Natural killer cell (primary cell): Measurements from ENCODE around the gene RGMA. TPM values are rescaled to one million over a fixed set of nuclear protein-coding genes. Genes with fewer than 3 reads are reported as not detected.

Experiments used
- ATAC-seq, 3 donors: fragments of 150-1000 bp in 2 of 3; fragments of 200-7000 bp in 1 of 3; cut with Tn5 transposase; 1 replicate in 1 of 3; 2 replicates in 2 of 3; pipeline ENCODE4 v1.10.0; 2021; ENCODE audit warnings: mild to moderate bottlenecking in 2 of 3, moderate library complexity in 2 of 3
- DNase-seq, 2 donors: peaks; one replicate each; pipeline versions ENCODE4 v3.0.0 to v3.0.0-alpha.2; 2013 to 2021; ENCODE audit warnings: mixed read lengths in 1 of 2
- H3K27ac ChIP-seq: one replicate; pipeline ENCODE4 v1.5.1; 2013; ENCODE audit warnings: mild to moderate bottlenecking, low read length
- H3K27me3 ChIP-seq: one replicate; pipeline ENCODE4 v1.6.1; 2013; ENCODE audit warnings: low read length; ENCODE audit not compliant: control insufficient read depth, insufficient read depth
- H3K36me3 ChIP-seq: one replicate; pipeline ENCODE4 v1.6.1; 2013; ENCODE audit warnings: low read length; ENCODE audit not compliant: control insufficient read depth, insufficient read depth
- H3K4me1 ChIP-seq: one replicate; pipeline ENCODE4 v1.6.1; 2013; ENCODE audit warnings: low read length; ENCODE audit not compliant: control insufficient read depth, insufficient read depth
- H3K4me3 ChIP-seq: one replicate; pipeline ENCODE4 v1.5.1; 2013; ENCODE audit warnings: low read length
- H3K9me3 ChIP-seq: one replicate; pipeline ENCODE4 v1.6.1; 2013; ENCODE audit warnings: low read length; ENCODE audit not compliant: control insufficient read depth, insufficient read depth
- H3K27ac Mint-ChIP-seq, 2 donors: one replicate each; pipeline ENCODE4 v1.8.0; 2022; ENCODE audit warnings: mild to moderate bottlenecking in 2 of 2, mixed read lengths in 2 of 2, moderate library complexity in 1 of 2
- H3K27me3 Mint-ChIP-seq, 2 donors: one replicate each; pipeline ENCODE4 v1.8.0; 2022; ENCODE audit warnings: low read depth in 2 of 2, mixed read lengths in 2 of 2
- H3K36me3 Mint-ChIP-seq: one replicate; pipeline ENCODE4 v1.8.0; 2022; ENCODE audit warnings: mixed read lengths
- H3K4me1 Mint-ChIP-seq, 2 donors: one replicate each; pipeline ENCODE4 v1.8.0; 2022; ENCODE audit warnings: mixed read lengths in 2 of 2
- H3K4me3 Mint-ChIP-seq: one replicate; pipeline ENCODE4 v1.8.0; 2022; ENCODE audit warnings: mild to moderate bottlenecking, moderate library complexity, mixed read lengths
- H3K9me3 Mint-ChIP-seq, 2 donors: one replicate each; pipeline ENCODE4 v1.8.0; 2022; ENCODE audit warnings: mixed read lengths in 2 of 2
- CTCF ChIP-seq: fragments of 200-600 bp; IDR thresholded peaks from one replicate; pipeline ENCODE4 v1.8.0; 2022; ENCODE audit warnings: antibody characterized with exemption
- WGBS: methylation state at CpG from one replicate; pipeline ENCODE4 v1.1.7; 2013; ENCODE audit warnings: missing lambda C conversion rate; ENCODE audit not compliant: insufficient coverage; 5-methylcytosine and 5-hydroxymethylcytosine counted together
- intact Hi-C: fragments of 100-400 bp; cut with micrococcal nuclease; formaldehyde crosslinking; loops from one replicate; pipeline ENCODE4 v1.14.2; 2022
- total RNA-seq, 4 donors: library from RNA; stranded (reverse); fragments of 120-200 nt in 1 of 4; gene quantifications; one replicate each; pipeline versions ENCODE4 v1.2.3 to v1.2.4, GENCODE V29; 2013 to 2022

The RGMA gene
- not detected for total RNA-seq
- total RNA-seq (2013): not detected

- H3K9me3 Mint-ChIP-seq: no peaks in the 10 kb centered on the region
- no peaks in the 10 kb centered on the region for H3K9me3 ChIP-seq
- ATAC-seq: peak in 2 of 3 donors; percentile 18 to 25
- peaks cover 20% of the 10 kb centered on the region for H3K4me1 ChIP-seq
- H3K4me1 Mint-ChIP-seq: peaks cover 13 to 15% of the 10 kb centered on the region in 2 donors
- peaks cover 44 to 48% of the 10 kb centered on the region in 2 donors for H3K27me3 Mint-ChIP-seq
- intact Hi-C loops: loop anchor here (5.0 kb wide), 1 partner anchor 63 kb away; no protein-coding TSS in a partner anchor
- 1% methylated on average over 80 of the region's 92 CpGs for WGBS
- DNase-seq: peak in 1 of 2 donors; percentile 11
- no peak within 1 kb of the TSS for H3K27ac Mint-ChIP-seq
- TF ChIP-seq CTCF: no peak
- peaks cover 7% of the 10 kb centered on the region for H3K36me3 Mint-ChIP-seq
- no peak within 1 kb of the TSS for H3K27ac ChIP-seq
- peak within 1 kb of the TSS; percentile 92 for H3K4me3 Mint-ChIP-seq
- peaks cover 43% of the 10 kb centered on the region for H3K27me3 ChIP-seq
- H3K4me3 ChIP-seq: no peak within 1 kb of the TSS
- H3K36me3 ChIP-seq: no peaks in the 10 kb centered on the region
Observed at GRCh38 chr15:93088981-93089726, at the start of gene RGMA. TSS of gene RGMA (minus strand) at chr15:93089211. CDS start at chr15:93088932, 279 bp downstream.

GRCh38 chr15:93136606-93137005 lies 47.6 kb upstream of the RGMA start:
- H3K36me3 ChIP-seq: no peaks in the 10 kb centered on the region
- Mint-ChIP-seq H3K36me3 (no peaks in the 10 kb centered on the region), H3K4me3 (no peak overlapping the region), H3K9me3 (no peaks in the 10 kb centered on the region), H3K27me3 (peaks cover 18 to 50% of the 10 kb centered on the region in 2 donors), H3K4me1 (peaks cover 17 to 21% of the 10 kb centered on the region in 2 donors), H3K27ac (no peak overlapping the region)
- intact Hi-C loops: no loop called here
- H3K4me3 ChIP-seq: no peak overlapping the region
- 92% methylated on average over 7 of the region's 7 CpGs for WGBS
- no peak for TF ChIP-seq CTCF
- H3K9me3 ChIP-seq: no peaks in the 10 kb centered on the region
- no peak for DNase-seq
- no peak for ATAC-seq
- peaks cover 14% of the 10 kb centered on the region for H3K4me1 ChIP-seq
- H3K27ac ChIP-seq: no peak overlapping the region
- H3K27me3 ChIP-seq: no peaks in the 10 kb centered on the region

GRCh38 chr15:93135997-93136397 lies 47.0 kb upstream of the RGMA start:
- no peak overlapping the region for H3K4me3 Mint-ChIP-seq
- peaks cover 18 to 50% of the 10 kb centered on the region in 2 donors for H3K27me3 Mint-ChIP-seq
- ATAC-seq (no peak), DNase-seq (no peak)
- peaks cover 10% of the 10 kb centered on the region for H3K4me1 ChIP-seq
- intact Hi-C loops: no loop called here
- no peak overlapping the region for H3K27ac Mint-ChIP-seq
- no peak overlapping the region for H3K27ac ChIP-seq
- H3K9me3 Mint-ChIP-seq: no peaks in the 10 kb centered on the region
- no peaks in the 10 kb centered on the region for H3K36me3 ChIP-seq
- H3K4me1 Mint-ChIP-seq: peaks cover 10 to 16% of the 10 kb centered on the region in 2 donors
- no peaks in the 10 kb centered on the region for H3K36me3 Mint-ChIP-seq
- no CpG with 5 or more reads among the region's 3 CpGs for WGBS
- no peak overlapping the region for H3K4me3 ChIP-seq
- no peak for TF ChIP-seq CTCF
- H3K9me3 ChIP-seq: no peaks in the 10 kb centered on the region
- no peaks in the 10 kb centered on the region for H3K27me3 ChIP-seq
